Right lobe of liver (tissue), 6 donors: ENCODE data around the gene HACD4. TPM values are rescaled to one million over a fixed set of nuclear protein-coding genes. Genes with fewer than 3 reads are reported as not detected.

Experiments used
- ATAC-seq, 4 donors: fragments of 200-7000 bp; cut with Tn5 transposase; one replicate each; pipeline ENCODE4 v1.9.1; 2020; ENCODE audit warnings: mild to moderate bottlenecking in 4 of 4, moderate library complexity in 4 of 4
- DNase-seq, 3 donors: peaks; one replicate each; pipeline ENCODE4 v3.0.0-alpha.2; 2020
- H3K27ac ChIP-seq, 3 donors: fragments of 200-600 bp; one replicate each; pipeline ENCODE4 v1.8.0; 2022
- H3K27me3 ChIP-seq, 2 donors: fragments of 200-600 bp; one replicate each; pipeline ENCODE4 v1.8.0; 2022
- H3K36me3 ChIP-seq, 4 donors: fragments of 200-600 bp; sonication (generic) in 1 of 4; one replicate each; pipeline versions ENCODE4 v1.5.1 to v1.8.0; 2017 to 2022; ENCODE audit warnings: control low read depth in 1 of 4
- H3K4me1 ChIP-seq, 4 donors: fragments of 200-600 bp; sonication (generic) in 1 of 4; one replicate each; pipeline versions ENCODE4 v1.5.1 to v1.8.0; 2017 to 2022; ENCODE audit warnings: control low read depth in 1 of 4
- H3K4me3 ChIP-seq, 3 donors: fragments of 200-600 bp; one replicate each; pipeline ENCODE4 v1.8.0; 2022
- H3K9me3 ChIP-seq, 4 donors: fragments of 200-600 bp; sonication (generic) in 1 of 4; one replicate each; pipeline versions ENCODE4 v1.5.1 to v1.8.0; 2017 to 2022; ENCODE audit warnings: control low read depth in 1 of 4
- POLR2A ChIP-seq: fragments of 450-650 bp; IDR thresholded peaks from one replicate; pipeline ENCODE4 v1.6.1; 2017; ENCODE audit warnings: antibody characterized with exemption, mild to moderate bottlenecking
- WGBS: methylation state at CpG from one replicate; pipeline ENCODE4 v1.1.6; 2018; ENCODE audit warnings: low coverage, low lambda C conversion rate; ENCODE audit not compliant: insufficient coverage; ENCODE audit errors: missing lambda C conversion rate; 5-methylcytosine and 5-hydroxymethylcytosine counted together
- intact Hi-C, 2 donors: fragments of 100-400 bp; cut with DNase I; formaldehyde crosslinking; loops; one replicate each; pipeline versions ENCODE4 v1.11.2 to v1.14.1; 2022
- total RNA-seq, 6 experiments: library from RNA; depleted of rRNA in 2 of 6; stranded (reverse); fragments of >200 nt in 2 of 6; fragmentation: NEBNext Ultra II Directional in 3 of 6; extraction: Animal tissue kit (Norgen Biotek cat#: 25700) in 3 of 6; gene quantifications; one replicate each; pipeline versions ENCODE4 v1.1.0 to v1.2.4, GENCODE V29; 2016 to 2023
- TF ChIP-seq, protein P1 (sequence below), 4 donors: fragments of 200-600 bp in 3 of 4; fragments of 450-650 bp in 1 of 4; IDR thresholded peaks; one replicate each; pipeline versions ENCODE4 v1.5.1 to v1.8.0; 2016 to 2022; ENCODE audit warnings: antibody characterized with exemption in 4 of 4, mild to moderate bottlenecking in 2 of 4
- donor health status: DM: no; HTN: yes; CAD: no.
- donor health status: DM: no; HTN: no; CAD: no.
- donor health status: DM: no; HTN: no; CAD: no.
- donor health status: DM: no; HTN: yes; CAD: no.
- donor health status: DM: no; HTN: yes; CAD: no.

The HACD4 gene
- total RNA-seq, 6 experiments from 2014 or later: 0.13 to 1.2 (median 0.54) TPM

DNA sequence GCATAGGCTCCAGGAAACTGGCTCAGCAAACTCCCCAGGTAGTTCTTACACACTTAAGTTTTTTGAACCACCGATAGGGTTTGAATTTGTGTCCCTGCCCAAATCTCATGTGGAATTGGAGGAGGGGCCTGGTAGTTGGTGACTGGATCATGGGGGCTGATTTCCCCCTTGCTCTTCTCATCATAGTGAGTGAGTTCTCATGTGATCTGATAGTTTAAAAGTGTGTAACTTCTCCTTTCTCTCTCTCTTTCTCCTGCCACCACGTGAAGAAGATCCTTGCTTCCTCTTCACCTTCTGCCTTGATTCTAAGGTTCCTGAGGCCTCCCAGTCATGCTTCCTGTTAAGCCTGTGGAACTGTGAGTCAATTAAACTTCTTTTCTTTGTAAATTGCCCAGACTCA, 22.4 kb upstream of the HACD4 start:
- no peak overlapping the region for H3K4me3 ChIP-seq
- H3K27me3 ChIP-seq: no peaks in the 10 kb centered on the region
- ATAC-seq (no peak), DNase-seq (no peak)
- no peaks in the 10 kb centered on the region for H3K4me1 ChIP-seq
- intact Hi-C loops: no loop called here
- no peak for TF ChIP-seq POLR2A
- TF ChIP-seq, protein P1, sequence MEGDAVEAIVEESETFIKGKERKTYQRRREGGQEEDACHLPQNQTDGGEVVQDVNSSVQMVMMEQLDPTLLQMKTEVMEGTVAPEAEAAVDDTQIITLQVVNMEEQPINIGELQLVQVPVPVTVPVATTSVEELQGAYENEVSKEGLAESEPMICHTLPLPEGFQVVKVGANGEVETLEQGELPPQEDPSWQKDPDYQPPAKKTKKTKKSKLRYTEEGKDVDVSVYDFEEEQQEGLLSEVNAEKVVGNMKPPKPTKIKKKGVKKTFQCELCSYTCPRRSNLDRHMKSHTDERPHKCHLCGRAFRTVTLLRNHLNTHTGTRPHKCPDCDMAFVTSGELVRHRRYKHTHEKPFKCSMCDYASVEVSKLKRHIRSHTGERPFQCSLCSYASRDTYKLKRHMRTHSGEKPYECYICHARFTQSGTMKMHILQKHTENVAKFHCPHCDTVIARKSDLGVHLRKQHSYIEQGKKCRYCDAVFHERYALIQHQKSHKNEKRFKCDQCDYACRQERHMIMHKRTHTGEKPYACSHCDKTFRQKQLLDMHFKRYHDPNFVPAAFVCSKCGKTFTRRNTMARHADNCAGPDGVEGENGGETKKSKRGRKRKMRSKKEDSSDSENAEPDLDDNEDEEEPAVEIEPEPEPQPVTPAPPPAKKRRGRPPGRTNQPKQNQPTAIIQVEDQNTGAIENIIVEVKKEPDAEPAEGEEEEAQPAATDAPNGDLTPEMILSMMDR (IDR thresholded peaks at IDR 0.05): no peak
- no peaks in the 10 kb centered on the region for H3K9me3 ChIP-seq
- 43% methylated on average over 2 of the region's 2 CpGs for WGBS
- H3K36me3 ChIP-seq: no peaks in the 10 kb centered on the region
- H3K27ac ChIP-seq: no peak overlapping the region

DNA sequence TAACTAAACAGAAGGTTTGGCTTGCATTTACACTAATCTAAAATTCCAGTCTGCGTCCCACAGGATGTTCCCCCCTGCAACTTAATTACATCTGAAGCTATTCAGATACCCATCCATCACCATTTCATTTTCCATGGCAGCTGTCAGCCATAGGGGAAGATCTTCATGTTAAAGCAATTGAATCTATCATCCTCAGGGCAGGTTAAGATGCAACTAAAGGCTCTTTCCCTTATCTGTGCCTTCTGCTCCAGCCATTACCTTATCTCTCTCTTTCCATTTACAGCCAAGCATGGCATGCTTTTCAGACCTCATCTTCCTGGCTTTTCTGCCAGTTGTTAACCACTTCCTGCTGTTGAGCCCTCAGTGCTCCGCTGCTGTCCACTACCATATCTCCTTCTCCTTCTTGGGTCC, 15.8 kb upstream of the HACD4 start:
- no peak for ATAC-seq
- TF ChIP-seq, protein P1 (IDR thresholded peaks at IDR 0.05): no peak
- TF ChIP-seq POLR2A: no peak
- intact Hi-C loops: no loop called here

DNA sequence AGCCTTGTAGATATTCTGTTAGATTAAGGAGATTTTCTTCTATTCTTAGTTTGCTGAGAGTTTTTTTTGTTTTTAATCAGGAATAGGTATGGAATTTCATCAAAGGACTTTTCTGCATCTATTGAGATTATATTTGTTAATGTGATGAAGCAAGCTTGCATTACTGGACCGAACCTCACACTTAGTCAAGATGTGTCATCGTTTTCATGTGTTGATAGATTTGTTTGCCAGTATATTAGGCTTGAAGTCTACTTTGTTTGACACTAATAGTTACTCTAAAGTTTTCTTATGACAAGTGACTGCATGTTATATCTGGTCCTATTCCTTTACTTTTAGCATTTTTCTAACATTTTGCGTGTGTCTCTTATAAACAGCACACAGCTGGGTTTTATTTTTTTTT, 12.4 kb upstream of the HACD4 start:
- intact Hi-C loops: no loop called here
- Histone ChIP-seq H3K9me3 (no peaks in the 10 kb centered on the region), H3K36me3 (no peaks in the 10 kb centered on the region), H3K27me3 (no peaks in the 10 kb centered on the region), H3K4me3 (no peak overlapping the region), H3K4me1 (no peaks in the 10 kb centered on the region), H3K27ac (no peak overlapping the region)
- 76% methylated on average over 3 of the region's 3 CpGs for WGBS
- DNase-seq (no peak), ATAC-seq (no peak)
- TF ChIP-seq, protein P1 (IDR thresholded peaks at IDR 0.05): no peak
- TF ChIP-seq POLR2A: no peak

More for the DNA sequence above, 15.8 kb upstream of the HACD4 start:
- WGBS: 43% methylated on average over 2 of the region's 2 CpGs
- H3K27ac ChIP-seq: no peak overlapping the region
- H3K9me3 ChIP-seq: no peaks in the 10 kb centered on the region
- DNase-seq: no peak
- H3K4me3 ChIP-seq: no peak overlapping the region
- H3K4me1 ChIP-seq: no peaks in the 10 kb centered on the region
- H3K36me3 ChIP-seq: no peaks in the 10 kb centered on the region
- H3K27me3 ChIP-seq: no peaks in the 10 kb centered on the region

GRCh38 chr9:21042466-21042865, 11.0 kb upstream of the HACD4 start:
- TF ChIP-seq, protein P1 (IDR thresholded peaks at IDR 0.05): no peak
- TF ChIP-seq POLR2A: no peak
- Histone ChIP-seq H3K27ac (no peak overlapping the region), H3K4me3 (no peak overlapping the region), H3K27me3 (no peaks in the 10 kb centered on the region), H3K36me3 (no peaks in the 10 kb centered on the region), H3K9me3 (no peaks in the 10 kb centered on the region), H3K4me1 (no peaks in the 10 kb centered on the region)
- WGBS: 65% methylated on average over 4 of the region's 4 CpGs
- intact Hi-C loops: no loop called here
- DNase-seq: no peak
- ATAC-seq: no peak

- Histone ChIP-seq H3K4me1 (no peaks in the 10 kb centered on the region), H3K4me3 (no peak overlapping the region), H3K36me3 (no peaks in the 10 kb centered on the region), H3K9me3 (no peaks in the 10 kb centered on the region), H3K27me3 (no peaks in the 10 kb centered on the region), H3K27ac (no peak overlapping the region)
- WGBS: 87% methylated on average over 1 of the region's 1 CpG
- ATAC-seq (no peak), DNase-seq (no peak)
- intact Hi-C loops: no loop called here
- TF ChIP-seq, protein P1 (IDR thresholded peaks at IDR 0.05): no peak
- no peak for TF ChIP-seq POLR2A
Measured at GRCh38 chr9:21039302-21039701, 7.9 kb upstream of the HACD4 start.
